Amniotic stem cell (primary cell): ENCODE data around the gene ANO3.
"Not testable (repeated sequence)": the region's sequence is repeated elsewhere in the genome, so short reads cannot be mapped to it uniquely, and the experiment has no call there.

Experiments
- DNase-seq: peaks from one replicate; lab custom pipeline; 2025; lab: John Stamatoyannopoulos, UW

Gene ANO3

GRCh38 chr11:26626346-26626745 is 294.4 kb downstream of the ANO3 start:
- DNase-seq = no peak

- no peak for DNase-seq
These were observed 300.8 kb downstream of the ANO3 start for GRCh38 chr11:26632691-26633159.

- DNase-seq = not testable (repeated sequence)
These were observed 311.4 kb downstream of the ANO3 start for GRCh38 chr11:26643314-26643713.

GRCh38 chr11:26649884-26650283 is 318.0 kb downstream of the ANO3 start:
- peak; percentile 32 for DNase-seq

GRCh38 chr11:26651916-26652315 is 320.0 kb downstream of the ANO3 start:
- no peak for DNase-seq

GRCh38 chr11:26655287-26655686 is 323.4 kb downstream of the ANO3 start:
- no peak for DNase-seq

GRCh38 chr11:26662916-26663315 is 331.0 kb downstream of the ANO3 start:
- DNase-seq = no peak

- no peak for DNase-seq
These were observed 333.1 kb downstream of the ANO3 start for GRCh38 chr11:26665036-26665435.

- DNase-seq = no peak
These were observed 334.0 kb downstream of the ANO3 start for GRCh38 chr11:26665946-26666345.

- DNase-seq = no peak
These were observed 343.5 kb downstream of the ANO3 start for GRCh38 chr11:26675233-26675928.

- DNase-seq = no peak
These were observed 344.7 kb downstream of the ANO3 start for GRCh38 chr11:26676641-26677040.

GRCh38 chr11:26677566-26677965 is 345.6 kb downstream of the ANO3 start:
- DNase-seq = no peak

- DNase-seq = no peak
These were observed 355.4 kb downstream of the ANO3 start for GRCh38 chr11:26687351-26687750.

- no peak for DNase-seq
These were observed 356.8 kb downstream of the ANO3 start for GRCh38 chr11:26688701-26689100.

GRCh38 chr11:26696330-26696729 is 364.4 kb downstream of the ANO3 start:
- DNase-seq = no peak

GRCh38 chr11:26698224-26698623 is 366.3 kb downstream of the ANO3 start:
- DNase-seq = no peak

- no peak for DNase-seq
These were observed 368.8 kb downstream of the ANO3 start for GRCh38 chr11:26700574-26701235.

GRCh38 chr11:26702406-26702805 is 370.5 kb downstream of the ANO3 start:
- no peak for DNase-seq

- DNase-seq = no peak
These were observed 371.7 kb downstream of the ANO3 start for GRCh38 chr11:26703411-26704191.

GRCh38 chr11:26704249-26704648 is 372.3 kb downstream of the ANO3 start:
- no peak for DNase-seq

- no peak for DNase-seq
These were observed 374.3 kb downstream of the ANO3 start for GRCh38 chr11:26706181-26706580.

- no peak for DNase-seq
These were observed 377.0 kb downstream of the ANO3 start for GRCh38 chr11:26708736-26709456.
